Lung (tissue), 12 donors: ENCODE data around the gene NYAP2. TPM values are rescaled to one million over a fixed set of nuclear protein-coding genes. Genes with fewer than 3 reads are reported as not detected.

ENCODE experiments used
- ATAC-seq: fragments of 200-7000 bp; cut with Tn5 transposase; one replicate; pipeline ENCODE4 v1.9.1; 2020; ENCODE audit warnings: moderate number of reproducible peaks; ENCODE audit not compliant: insufficient read depth, low FRiP score
- DNase-seq, 3 donors: peaks; one replicate each; pipeline ENCODE4 v3.0.0-alpha.2; 2013 to 2017
- H3K27ac ChIP-seq, 2 donors: one replicate each; pipeline ENCODE4 v1.5.1; 2013; ENCODE audit warnings: mild to moderate bottlenecking in 2 of 2, moderate library complexity in 2 of 2, control low read depth in 1 of 2, inconsistent platforms in 1 of 2, low read depth in 1 of 2, low read length in 1 of 2
- H3K27me3 ChIP-seq, 3 donors: one replicate each; pipeline ENCODE4 v1.5.1; 2013; ENCODE audit warnings: low read length in 2 of 3; ENCODE audit not compliant: control insufficient read depth in 3 of 3, insufficient read depth in 3 of 3
- H3K36me3 ChIP-seq, 4 donors: one replicate each; pipeline ENCODE4 v1.5.1; 2013; ENCODE audit warnings: low read length in 4 of 4, mild to moderate bottlenecking in 1 of 4, moderate library complexity in 1 of 4; ENCODE audit not compliant: control insufficient read depth in 4 of 4, insufficient read depth in 4 of 4
- H3K4me1 ChIP-seq, 5 donors: one replicate each; pipeline ENCODE4 v1.5.1; 2013; ENCODE audit warnings: low read length in 5 of 5, mild to moderate bottlenecking in 2 of 5, moderate library complexity in 1 of 5; ENCODE audit not compliant: control insufficient read depth in 5 of 5, insufficient read depth in 5 of 5
- H3K4me3 ChIP-seq: one replicate; pipeline ENCODE4 v1.5.1; 2013; ENCODE audit warnings: mild to moderate bottlenecking, control low read depth, moderate library complexity
- H3K9ac ChIP-seq, 2 donors: one replicate each; pipeline ENCODE4 v1.5.1; 2013; ENCODE audit warnings: low read length in 2 of 2, control low read depth in 1 of 2; ENCODE audit not compliant: insufficient read depth in 1 of 2
- H3K9me3 ChIP-seq, 4 donors: one replicate each; pipeline ENCODE4 v1.5.1; 2013; ENCODE audit warnings: low read length in 3 of 4, mild to moderate bottlenecking in 1 of 4, moderate library complexity in 1 of 4; ENCODE audit not compliant: control insufficient read depth in 4 of 4, insufficient read depth in 3 of 4
- CTCF ChIP-seq: IDR thresholded peaks from 2 replicates; pipeline ENCODE4 v1.5.1; 2012; ENCODE audit warnings: mild to moderate bottlenecking; ENCODE audit errors: control extremely low read depth, extremely low read depth
- WGBS, 2 donors: extraction: QIAGEN DNeasy Blood & Tissue Kit; methylation state at CpG; one replicate each; pipeline ENCODE4 v1.1.7; 2013; 5-methylcytosine and 5-hydroxymethylcytosine counted together
- polyA plus RNA-seq, 2 donors: library from polyadenylated mRNA; stranded (reverse); fragments of 200-250 nt; gene quantifications; one replicate each; pipeline ENCODE4 v1.2.1, GENCODE V29; 2013
- total RNA-seq, 2 donors: library from RNA; depleted of rRNA in 1 of 2; stranded (reverse); fragments of >200 nt in 1 of 2; gene quantifications; one replicate each; pipeline ENCODE4 v1.2.1, GENCODE V29; 2014 to 2021
- donor health status: control.
- donor health status: control.
- donor health status: Bipolar disorder and iron deficiency.
- donor health status: healthy.
- donor health status: DM: yes; HTN: yes; CAD: no.

NYAP2 gene
- total and polyA plus RNA-seq, 4 donors: 0.20 to 1.6 (median 0.83) TPM

- 18 to 21% methylated on average over 11 of the region's 11 CpGs for WGBS, 2 donors
- no peak for ATAC-seq
- H3K4me3 ChIP-seq: no peak overlapping the region
These were observed 261.0 kb downstream of the NYAP2 start for GRCh38 chr2:225660262-225661131.

GRCh38 chr2:225662101-225662500 lies 262.6 kb downstream of the NYAP2 start:
- no peaks in the 10 kb centered on the region for H3K36me3 ChIP-seq
- ATAC-seq: no peak
- no peaks in the 10 kb centered on the region for H3K4me1 ChIP-seq
- 68 to 79% methylated on average over 4 of the region's 4 CpGs for WGBS, 2 donors
- no peak overlapping the region for H3K4me3 ChIP-seq
- no peak for DNase-seq
- H3K9me3 ChIP-seq: no peaks in the 10 kb centered on the region
- no peak for TF ChIP-seq CTCF
- peaks cover 0 to 2% (median 0%) of the 10 kb centered on the region in 3 donors for H3K27me3 ChIP-seq
- H3K9ac ChIP-seq: no peak overlapping the region
- H3K27ac ChIP-seq: no peak overlapping the region

More at GRCh38 chr2:225660262-225661131, 261.0 kb downstream of the NYAP2 start:
- H3K9ac ChIP-seq: no peak overlapping the region
- H3K27ac ChIP-seq: no peak overlapping the region
- no peaks in the 10 kb centered on the region for H3K36me3 ChIP-seq
- H3K27me3 ChIP-seq: peaks cover 0 to 2% (median 0%) of the 10 kb centered on the region in 3 donors
- no peaks in the 10 kb centered on the region for H3K4me1 ChIP-seq
- TF ChIP-seq CTCF: peak; percentile 53
- peak; percentile 73 to 81 (median 80) for DNase-seq
- H3K9me3 ChIP-seq: peaks cover 0 to under 1% (median 0%) of the 10 kb centered on the region in 4 donors

- peaks cover 0 to 14% (median 0%) of the 10 kb centered on the region in 5 donors for H3K4me1 ChIP-seq
- no peak overlapping the region for H3K9ac ChIP-seq
- no peak overlapping the region for H3K27ac ChIP-seq
- ATAC-seq (no peak), DNase-seq (no peak)
- no peaks in the 10 kb centered on the region for H3K36me3 ChIP-seq
- WGBS, 2 donors: 69 to 70% methylated on average over 2 of the region's 2 CpGs
- no peak for TF ChIP-seq CTCF
- H3K9me3 ChIP-seq: no peaks in the 10 kb centered on the region
- no peak overlapping the region for H3K4me3 ChIP-seq
- no peaks in the 10 kb centered on the region for H3K27me3 ChIP-seq
These were observed 267.9 kb downstream of the NYAP2 start for GRCh38 chr2:225667445-225667844.
